ENCODE data around the gene RNLS.
A peak's percentile ranks its signal among the peaks of the same experiment; 100 is the strongest.

Gene RNLS

DNA sequence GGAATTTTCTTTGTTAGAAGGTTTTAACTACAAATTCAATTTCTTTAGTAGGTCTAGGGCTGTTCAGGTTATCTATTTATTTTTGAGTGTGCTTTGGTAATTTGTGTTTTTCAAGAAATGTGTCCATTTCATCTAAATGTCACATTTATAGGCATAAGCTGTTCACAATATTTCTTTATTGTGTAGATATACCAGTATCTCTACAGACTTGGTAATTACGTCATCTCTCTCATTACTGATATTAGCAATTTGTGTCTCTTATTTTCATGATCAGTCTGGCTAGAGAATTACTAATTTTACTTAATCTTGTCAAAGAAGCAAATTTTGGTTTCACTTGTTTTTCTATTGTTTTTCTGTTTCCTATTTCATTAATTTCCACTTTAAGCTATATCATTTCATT is 152.0 kb downstream of the RNLS start:
- no peak for DNase-seq (ENCODE audit: low spot score)

DNA sequence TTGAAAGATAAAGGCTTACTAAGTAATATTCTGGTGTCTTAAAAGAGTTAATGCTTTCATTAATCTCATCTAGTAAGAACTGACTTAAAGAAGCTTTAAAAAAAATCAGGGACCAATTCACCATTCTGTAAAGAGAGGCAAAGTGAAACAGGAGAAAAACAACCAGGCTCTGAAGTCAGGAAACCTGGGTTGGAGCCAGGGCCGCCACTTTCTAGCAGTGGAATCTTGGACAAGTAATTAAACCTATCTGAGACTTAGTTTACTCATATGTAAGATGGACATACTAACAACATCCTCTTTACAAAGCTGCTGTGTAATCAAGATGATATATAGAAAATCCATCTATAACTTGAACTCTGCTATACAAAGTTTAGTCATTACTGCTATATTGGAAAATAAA is 154.1 kb downstream of the RNLS start:
- no peak for DNase-seq (ENCODE audit: low spot score)

DNA sequence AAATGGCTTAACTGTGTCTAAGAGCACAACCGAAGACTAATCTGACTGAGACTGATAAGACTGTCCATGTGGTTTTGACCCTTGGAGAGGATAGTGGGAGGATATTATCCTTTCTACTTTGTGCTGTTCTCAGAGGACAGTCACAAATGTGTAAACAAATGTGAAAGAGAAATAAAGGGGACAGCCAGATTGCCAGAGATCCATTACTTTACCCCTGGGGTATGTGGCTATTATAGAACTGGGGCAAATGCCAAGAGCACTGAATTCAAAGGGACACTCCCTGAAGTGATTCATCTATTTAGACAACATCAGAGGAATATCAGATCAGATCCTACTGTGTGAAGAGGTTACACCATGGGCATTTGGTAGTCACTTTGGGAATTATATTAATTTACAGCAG is 154.7 kb downstream of the RNLS start:
- DNase-seq (ENCODE audit: low spot score) = no peak

DNA sequence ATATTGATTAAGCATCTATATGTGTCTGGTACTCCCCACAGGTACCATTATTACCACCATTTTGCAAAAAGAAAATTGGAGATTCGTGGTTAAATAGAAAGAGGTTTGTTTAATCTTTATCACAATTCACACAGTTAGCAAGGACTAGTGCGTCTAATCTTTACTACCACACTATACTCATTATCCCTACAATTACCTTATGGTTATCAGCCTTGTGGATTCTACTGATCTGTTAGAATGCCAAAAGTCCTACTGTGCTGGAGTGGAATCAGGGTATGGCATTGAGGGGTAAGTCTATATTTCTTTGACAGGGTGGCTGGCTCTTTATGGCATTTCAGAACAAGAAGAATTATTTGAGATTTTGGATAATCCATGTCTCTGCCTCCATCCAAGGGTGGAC is 156.1 kb downstream of the RNLS start:
- no peak for DNase-seq (ENCODE audit: low spot score)

DNA sequence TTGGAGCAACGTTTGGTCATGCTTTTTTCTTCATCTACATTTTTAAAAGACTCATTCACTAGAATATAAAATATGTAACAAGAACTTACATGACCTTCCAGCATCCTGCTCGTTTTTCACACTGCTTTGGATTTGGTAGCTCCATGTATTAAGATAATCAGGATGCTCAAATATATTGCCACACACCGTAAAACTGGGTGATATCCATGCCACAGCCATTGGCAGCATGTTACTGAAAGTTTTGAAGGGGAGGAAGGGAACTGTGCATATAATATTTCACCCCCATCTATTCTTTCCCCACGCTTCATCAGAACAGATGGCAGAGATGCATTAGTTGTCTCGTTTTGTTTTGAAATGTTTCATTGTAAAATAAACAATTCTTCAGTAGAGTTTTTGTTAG is 158.2 kb downstream of the RNLS start:
- no peak for DNase-seq (ENCODE audit: low spot score)

DNA sequence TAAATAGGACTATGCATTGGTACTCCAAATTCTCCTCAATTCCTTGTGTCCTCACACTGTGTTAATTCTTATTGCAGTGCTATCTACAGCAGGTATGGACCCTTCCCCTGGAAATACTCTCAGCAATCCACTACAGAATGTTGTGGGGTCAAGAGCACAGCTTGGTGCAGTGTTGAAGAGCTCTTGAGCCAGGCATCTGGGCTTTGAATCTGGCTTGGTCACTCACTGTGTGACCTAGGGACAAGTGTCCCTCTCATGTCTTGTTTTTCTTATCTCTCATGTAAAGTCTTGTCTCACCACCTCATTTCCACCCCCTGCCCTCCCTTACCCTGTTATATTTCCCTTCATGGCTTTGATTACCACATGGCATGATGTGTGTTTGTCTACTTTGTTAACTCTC is 159.4 kb downstream of the RNLS start:
- no peak for DNase-seq (ENCODE audit: low spot score)

DNA sequence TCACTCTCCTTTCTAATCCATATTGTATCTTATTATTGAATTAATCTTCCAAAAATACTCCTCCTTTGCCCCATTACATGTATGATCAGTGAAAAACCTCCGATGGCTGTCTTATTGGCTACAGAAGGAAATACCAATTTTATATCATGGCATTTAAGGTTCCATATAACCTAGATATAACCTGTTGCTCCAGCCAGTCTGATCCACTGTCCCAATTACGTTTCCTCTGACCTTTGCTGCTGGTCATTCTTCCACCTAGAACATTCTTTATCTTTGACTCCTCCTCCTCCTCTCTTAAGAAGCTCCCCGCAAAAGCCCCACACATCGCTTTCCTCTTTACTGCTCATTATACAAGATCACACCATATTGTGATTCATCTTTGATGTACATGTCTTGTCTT is 161.5 kb downstream of the RNLS start:
- DNase-seq (ENCODE audit: low spot score) = no peak

DNA sequence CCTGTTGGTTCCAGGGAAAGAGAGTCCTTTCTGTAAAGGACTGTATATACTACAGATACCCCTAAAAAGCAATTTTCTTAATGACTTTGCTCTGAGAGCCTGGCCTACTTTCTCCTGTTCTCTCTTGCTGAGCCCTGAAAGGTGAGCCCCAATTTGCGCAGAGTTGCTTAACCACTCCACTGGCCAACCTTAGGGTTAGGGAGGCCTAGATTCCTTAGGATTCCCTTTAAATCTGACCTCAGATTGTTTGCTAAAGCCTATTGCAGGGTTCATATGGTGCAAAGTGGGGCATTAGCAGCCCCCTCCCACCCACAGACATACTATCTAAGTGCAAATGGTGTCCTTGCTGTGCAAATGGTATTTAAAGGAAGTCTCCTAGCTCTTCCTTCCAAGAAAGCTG is 164.2 kb downstream of the RNLS start:
- no peak for DNase-seq (ENCODE audit: low spot score)

DNA sequence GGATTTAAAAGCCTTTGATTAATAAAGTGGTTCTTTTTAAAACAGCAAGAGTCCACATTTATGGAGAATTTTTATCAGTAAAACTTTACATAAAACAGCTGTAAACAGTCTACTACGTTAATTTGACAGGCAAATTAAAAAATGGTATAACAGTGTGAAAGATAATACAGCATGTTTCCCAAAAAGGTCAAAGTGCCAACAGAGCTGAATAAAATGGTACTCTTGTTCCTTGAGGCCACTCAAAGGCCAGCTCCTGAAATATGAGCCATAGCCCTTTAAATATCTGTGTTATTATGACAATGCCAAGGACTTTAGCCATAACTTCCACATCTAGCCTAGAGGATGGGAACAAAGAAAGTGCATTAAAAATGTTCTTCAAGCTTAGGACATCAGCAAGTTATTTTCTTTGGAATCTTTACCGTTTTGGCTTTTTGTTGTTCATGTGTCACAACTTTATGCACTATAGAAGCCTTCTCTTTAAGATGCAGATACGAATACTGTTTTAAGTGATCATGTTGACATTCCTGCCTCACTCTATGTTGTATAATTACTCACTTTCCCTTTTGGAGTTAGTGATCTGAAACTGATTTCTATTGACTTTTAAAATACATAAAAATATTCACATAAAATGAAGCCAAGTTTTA is 165.6 kb downstream of the RNLS start:
- no peak for DNase-seq (ENCODE audit: low spot score)

DNA sequence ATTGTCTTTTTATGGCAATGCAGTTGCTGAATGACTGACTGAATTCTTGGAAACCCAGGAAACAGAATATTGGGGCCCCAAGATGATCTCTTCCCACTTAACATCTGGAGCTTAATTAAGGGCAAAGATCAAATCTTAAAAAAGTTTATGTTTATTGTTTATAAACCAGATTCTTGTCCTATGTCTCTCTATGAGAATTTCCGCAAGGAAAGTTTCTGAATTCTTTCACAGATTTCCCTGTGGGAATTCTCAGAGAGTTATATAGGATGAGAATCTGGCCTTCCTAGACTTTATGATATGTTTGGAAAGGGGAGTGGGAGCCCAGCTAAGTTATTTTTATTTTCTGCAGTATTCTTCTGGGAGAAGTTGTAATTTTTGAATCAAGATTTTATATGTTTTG is 166.3 kb downstream of the RNLS start:
- DNase-seq (ENCODE audit: low spot score) = no peak

DNA sequence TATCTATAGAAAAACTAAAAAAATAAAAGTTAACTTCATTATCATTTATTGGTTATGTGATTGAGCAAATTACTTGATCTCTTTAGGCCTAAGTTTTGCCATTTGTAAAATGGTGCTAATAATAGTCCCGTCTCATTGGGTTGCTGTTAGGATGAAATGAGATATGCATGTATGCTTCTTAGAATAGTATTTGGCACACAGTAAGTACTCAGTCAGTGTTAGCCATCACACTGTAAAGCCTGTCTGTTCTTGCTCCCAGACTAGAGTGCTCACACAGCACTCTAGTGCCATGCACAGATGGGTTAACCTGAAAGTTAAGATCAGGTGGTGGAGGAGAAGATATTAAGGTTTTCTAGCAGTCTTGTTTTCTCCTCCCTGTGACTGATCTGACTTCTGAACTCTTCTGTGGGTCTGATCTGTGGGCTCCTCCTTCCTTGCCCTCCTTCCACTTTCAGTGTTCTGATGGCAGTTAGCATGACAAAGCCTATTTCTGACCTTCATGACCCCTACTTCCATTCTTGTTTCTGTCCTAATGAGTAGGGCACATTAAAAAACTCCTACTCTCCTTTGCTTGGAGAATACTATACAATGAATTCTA is 167.5 kb downstream of the RNLS start:
- DNase-seq (ENCODE audit: low spot score) = no peak

DNA sequence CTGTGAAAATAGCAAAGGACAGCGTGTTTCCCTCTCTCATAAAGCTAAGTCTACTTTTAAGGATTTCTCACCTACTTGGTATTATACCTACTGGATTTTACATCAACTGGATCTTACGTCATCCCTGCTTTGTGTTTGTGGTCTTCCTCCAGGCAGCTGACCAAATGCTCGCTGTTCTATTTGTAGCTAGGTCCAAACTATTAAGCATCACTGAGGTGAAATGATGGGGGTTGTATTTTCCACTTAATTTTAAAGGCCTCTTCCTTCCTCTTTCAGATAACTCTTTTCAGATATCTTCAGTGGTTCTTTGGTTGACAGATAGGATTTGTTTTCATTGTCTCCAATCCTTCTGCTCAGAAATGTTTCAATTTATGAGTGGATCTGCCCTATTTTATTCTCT is 169.7 kb downstream of the RNLS start:
- no peak for DNase-seq (ENCODE audit: low spot score)

DNA sequence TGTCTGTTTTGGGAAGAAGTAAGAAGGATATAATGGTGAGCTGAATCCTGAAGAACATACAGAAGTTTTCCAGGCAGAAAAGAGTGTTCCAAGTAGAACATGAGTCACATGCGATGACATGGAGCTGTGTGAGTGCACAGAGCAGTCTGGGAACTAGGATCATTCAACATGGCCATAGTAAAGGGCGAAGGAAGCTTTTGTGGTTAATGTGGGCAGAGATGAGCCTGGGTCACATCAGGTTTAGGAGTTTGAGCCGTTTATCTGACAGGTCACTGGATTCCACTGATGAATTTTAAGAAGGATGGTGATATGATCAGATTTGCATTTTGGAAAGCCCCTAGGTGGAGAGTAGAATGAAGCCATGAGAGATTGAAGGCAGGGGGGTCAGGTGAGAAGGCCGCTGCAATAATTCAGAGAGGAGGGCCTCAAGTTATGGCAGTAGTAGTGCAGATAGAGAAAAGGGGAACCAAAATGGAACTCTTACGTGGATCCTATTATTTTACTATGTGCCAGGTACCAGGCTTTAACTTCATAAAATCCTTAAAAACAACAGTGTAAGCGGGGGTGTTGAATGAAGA is 171.3 kb downstream of the RNLS start:
- no peak for DNase-seq (ENCODE audit: low spot score)

DNA sequence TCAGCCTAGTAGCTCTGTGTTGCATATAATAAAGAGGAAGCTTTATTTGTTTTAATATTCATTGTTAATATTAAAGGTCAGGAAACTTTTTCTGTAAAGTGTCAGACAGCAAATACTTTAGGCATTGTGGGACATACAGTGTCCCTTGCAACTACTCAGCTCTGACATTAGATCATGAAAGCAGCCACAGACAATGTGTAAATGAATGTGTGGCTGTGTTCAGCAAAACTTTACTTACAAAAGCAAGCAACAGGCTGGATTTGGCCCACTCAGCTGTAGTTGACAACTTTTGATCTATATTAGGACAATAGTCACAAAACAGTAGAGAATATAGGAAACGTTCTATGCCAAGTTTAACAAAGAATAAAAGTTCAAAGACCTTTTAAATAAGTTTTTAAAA is 173.3 kb downstream of the RNLS start:
- no peak for DNase-seq (ENCODE audit: low spot score)

DNA sequence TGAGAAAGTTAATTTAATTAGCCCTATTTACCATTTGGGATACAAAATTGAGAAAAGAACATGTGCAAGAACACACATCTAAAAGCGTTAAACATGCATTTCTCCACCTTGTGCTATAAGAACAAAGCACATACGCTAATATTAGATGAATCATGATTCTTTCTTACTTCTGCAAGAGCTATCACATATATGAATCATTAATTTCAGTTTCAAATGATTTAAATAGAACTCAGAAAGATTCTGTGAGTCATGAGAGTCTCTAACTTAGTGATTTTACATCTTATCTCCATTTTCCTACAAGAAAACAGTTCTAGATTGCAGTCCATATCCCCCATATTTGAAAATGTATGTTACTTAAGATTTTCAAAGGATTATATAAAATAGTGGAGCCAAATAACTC is 173.9 kb downstream of the RNLS start:
- DNase-seq (ENCODE audit: low spot score) = no peak

DNA sequence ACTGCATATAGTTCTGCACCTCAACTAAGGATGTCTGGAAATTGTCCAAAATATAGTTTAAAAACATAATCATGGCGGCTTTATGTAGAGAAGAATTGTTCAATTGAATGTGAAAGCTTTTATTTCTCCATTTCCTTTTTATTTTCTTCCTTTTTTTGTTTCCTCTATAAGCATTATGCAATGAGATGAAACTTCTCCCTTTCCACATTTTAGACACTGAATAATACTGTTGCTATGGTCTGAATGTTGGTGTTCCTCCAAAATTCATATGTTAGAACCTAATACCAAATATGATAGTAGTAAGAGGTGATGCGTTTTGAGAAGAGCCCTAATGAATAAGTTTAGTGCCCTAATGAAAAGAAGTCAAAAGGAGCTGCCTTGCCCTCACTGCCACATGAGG is 175.0 kb downstream of the RNLS start:
- DNase-seq (ENCODE audit: low spot score) = no peak

DNA sequence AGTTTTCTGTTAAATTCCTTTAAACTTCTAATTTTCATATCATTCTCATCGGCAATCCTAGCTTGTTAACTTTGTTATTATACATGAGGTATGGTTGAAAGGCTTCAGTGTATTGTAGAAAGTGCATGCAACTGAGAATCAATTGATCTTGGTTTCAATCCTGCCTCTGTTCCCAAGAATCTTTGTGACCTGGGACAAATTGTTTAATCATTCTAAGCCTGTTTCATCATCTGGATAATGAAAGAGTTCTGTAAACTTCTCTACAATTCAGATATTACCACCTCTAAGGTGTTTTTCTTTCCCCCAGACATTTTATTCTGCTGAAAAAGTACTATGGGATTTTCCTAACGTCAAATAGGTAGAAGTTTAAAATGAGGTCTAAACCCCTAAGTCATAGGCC is 179.0 kb downstream of the RNLS start:
- DNase-seq (ENCODE audit: low spot score) = no peak

DNA sequence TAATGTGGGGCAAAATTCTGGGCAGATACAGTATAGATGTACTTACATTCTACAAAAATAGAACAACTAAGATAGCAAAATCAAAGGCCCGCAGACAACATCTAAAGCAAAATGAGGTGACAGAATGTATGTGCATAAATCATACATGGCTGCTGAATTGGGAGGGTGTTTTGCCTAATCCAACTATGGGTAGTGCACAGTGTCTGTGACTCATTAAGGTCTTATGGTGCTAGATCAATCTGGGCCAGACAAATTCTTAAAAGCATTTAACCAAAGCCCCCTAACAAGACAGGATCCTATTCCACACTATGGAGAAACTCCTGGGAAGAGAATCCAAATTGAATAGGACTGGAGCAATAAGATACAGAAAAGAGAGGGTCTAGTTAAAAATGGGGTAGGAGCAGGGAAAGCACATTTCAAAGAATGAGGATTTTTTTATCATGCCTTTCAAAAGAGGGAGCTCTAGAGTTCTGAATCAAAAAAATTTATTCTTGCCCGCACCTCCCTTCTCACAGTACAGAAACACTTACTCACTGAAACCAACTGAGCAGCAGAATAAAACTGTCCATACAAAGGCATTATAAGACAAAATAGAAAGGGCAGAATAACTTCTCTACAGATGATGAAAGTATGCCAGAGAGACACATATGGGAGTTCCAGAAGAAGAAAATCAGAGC is 181.3 kb downstream of the RNLS start:
- DNase-seq (ENCODE audit: low spot score) = no peak

DNA sequence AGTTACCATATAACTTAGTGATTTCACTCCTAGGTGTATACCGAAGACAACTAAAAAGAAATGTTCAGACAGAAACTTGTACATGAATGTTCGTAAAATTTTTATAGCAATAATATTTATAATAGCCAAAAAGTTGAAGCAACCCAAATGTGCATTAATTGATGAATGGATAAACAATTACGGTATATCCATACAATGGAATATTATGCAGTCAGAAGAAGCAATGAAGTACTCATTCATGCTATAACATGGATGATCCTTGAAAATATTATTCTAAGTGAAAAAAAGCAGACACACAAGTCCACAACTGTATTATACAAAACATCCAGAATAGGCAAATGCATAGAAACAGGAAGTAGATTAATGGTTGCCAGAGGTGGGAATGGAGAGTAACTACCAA is 183.9 kb downstream of the RNLS start:
- no peak for DNase-seq (ENCODE audit: low spot score)

DNA sequence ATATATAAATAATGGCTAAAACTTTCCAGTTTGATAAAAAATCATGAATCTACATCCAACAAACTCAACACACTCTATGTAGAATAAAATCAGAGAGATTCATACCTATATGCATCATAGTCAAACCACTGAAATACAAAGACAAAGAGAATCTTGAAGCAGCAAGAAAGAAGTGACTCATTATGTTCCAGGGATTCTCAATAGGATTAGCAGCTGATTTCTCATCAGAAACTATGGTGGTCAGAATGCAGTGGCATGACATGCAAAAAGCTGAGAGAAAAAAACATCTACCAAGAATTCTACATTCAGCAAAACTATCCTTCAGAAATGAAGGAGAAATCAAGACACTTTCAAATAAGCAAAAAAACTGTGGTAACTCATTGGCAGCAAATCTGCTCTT is 187.4 kb downstream of the RNLS start:
- DNase-seq (ENCODE audit: low spot score) = no peak

DNA sequence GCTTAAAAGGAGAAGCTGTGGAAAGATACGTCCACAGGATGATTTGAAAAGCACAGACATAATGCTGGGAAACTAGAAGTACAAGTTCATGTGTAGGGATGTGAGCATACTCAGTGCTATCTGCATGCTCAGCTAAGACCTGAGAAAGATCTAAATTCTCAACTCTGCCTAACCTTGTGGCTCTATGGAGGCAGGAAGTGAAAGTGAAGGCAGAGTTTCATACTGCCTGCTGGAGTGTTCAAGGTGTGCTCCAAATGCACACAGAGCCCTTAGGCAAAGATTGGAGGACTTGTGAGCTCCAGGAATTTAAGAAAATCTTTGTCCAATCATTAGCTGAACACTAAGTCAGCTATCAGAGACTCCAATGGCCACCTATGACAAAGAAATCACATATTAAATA is 190.9 kb downstream of the RNLS start:
- no peak for DNase-seq (ENCODE audit: low spot score)

DNA sequence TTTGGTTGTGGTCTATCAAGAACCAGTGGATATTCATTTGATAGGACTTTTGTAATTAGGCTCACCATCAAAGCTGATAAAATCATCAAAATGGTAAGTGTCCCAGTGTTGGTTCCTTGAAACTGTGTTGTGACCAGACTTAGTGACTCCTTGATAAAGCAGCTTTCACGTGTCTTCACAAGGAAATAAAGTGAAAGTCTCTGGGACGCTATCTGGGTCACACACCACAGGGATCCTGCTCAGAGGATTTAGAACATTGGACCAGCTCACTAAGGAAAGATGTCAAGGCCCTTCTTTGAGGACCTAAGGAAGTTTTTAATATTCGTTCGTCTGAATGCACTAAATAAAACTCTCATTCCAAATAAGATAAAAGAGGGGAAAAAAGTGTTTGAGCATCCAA is 193.1 kb downstream of the RNLS start:
- no peak for DNase-seq (ENCODE audit: low spot score)

DNA sequence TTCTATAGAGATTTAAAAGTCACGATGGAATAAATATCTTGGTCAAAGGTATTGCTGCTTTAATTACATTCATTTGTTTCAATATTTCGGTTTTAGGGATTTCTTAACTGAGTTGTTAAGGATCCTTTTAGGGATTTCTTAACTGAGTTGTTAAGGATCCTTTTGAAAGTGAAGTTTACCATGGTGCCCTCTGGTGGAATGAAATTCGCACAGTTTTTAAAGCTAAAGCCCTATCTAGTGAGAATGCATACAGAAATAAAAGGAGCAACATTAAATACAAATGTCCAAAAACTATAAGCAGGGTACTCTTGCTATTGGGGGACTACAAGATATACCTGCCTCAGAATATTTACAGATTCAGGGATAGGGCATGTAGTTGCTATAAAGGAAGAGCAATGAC is 193.7 kb downstream of the RNLS start:
- DNase-seq (ENCODE audit: low spot score) = no peak

DNA sequence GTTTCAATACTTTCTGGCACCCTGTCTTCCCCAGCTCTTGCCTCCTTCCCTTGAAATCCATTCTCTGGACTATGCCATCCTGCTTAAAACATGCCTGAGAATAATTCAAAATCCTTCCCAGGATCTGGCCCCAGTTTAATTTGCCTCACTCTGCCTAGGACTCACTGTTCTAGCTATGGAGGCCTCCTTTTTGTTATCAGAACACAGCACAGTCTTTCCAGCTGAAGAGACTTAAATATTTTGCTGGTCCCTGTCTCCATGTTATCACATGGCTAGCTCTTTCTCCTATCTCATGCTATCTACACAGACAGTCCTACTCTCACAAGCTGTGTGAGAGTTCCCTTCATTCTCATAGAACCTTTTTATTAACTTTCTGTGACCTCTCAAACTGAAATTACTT is 194.8 kb downstream of the RNLS start:
- peak; percentile 8 for DNase-seq (ENCODE audit: low spot score)

Measured in hematopoietic multipotent progenitor cell treated with erythropoietin and hydrocortisone succinate and interleukin-3 and kit ligand, for 17 days (in vitro differentiated cells).